Mucosa of stomach (tissue), 1 donor: ENCODE measurements around the gene IL19.
"Not testable (repeated sequence)": the region's sequence is repeated elsewhere in the genome, so short reads cannot be mapped to it uniquely, and the experiment has no call there.

Experiments
- H3K27me3 ChIP-seq: one replicate; pipeline ENCODE4 v1.7.0; 2013; ENCODE audit warnings: mild to moderate bottlenecking, low read length; ENCODE audit not compliant: control insufficient read depth, insufficient read depth
- H3K36me3 ChIP-seq: one replicate; pipeline ENCODE4 v1.7.0; 2013; ENCODE audit warnings: low read length; ENCODE audit not compliant: control insufficient read depth, insufficient read depth
- H3K4me1 ChIP-seq: one replicate; pipeline ENCODE4 v1.7.0; 2013; ENCODE audit warnings: mild to moderate bottlenecking, low read length; ENCODE audit not compliant: control insufficient read depth, insufficient read depth
- H3K4me3 ChIP-seq: one replicate; pipeline ENCODE4 v1.7.0; 2013; ENCODE audit warnings: low read length
- H3K9ac ChIP-seq: one replicate; pipeline ENCODE4 v1.7.0; 2013; ENCODE audit warnings: mild to moderate bottlenecking, low read length, moderate library complexity
- H3K9me3 ChIP-seq: one replicate; pipeline ENCODE4 v1.7.0; 2013; ENCODE audit warnings: mild to moderate bottlenecking, low read length, moderate library complexity; ENCODE audit not compliant: control insufficient read depth
- donor health status: Pancreatic carcinoma.

Gene IL19

GRCh38 chr1:206768472-206769303 lies 1.9 kb upstream of the IL19 start:
- H3K4me3 ChIP-seq = no peak overlapping the region
- H3K9ac ChIP-seq = no peak overlapping the region
- peaks cover 3% of the 10 kb centered on the region for H3K27me3 ChIP-seq
- H3K36me3 ChIP-seq = no peaks in the 10 kb centered on the region
- H3K4me1 ChIP-seq = peaks cover 3% of the 10 kb centered on the region
- no peaks in the 10 kb centered on the region for H3K9me3 ChIP-seq

DNA sequence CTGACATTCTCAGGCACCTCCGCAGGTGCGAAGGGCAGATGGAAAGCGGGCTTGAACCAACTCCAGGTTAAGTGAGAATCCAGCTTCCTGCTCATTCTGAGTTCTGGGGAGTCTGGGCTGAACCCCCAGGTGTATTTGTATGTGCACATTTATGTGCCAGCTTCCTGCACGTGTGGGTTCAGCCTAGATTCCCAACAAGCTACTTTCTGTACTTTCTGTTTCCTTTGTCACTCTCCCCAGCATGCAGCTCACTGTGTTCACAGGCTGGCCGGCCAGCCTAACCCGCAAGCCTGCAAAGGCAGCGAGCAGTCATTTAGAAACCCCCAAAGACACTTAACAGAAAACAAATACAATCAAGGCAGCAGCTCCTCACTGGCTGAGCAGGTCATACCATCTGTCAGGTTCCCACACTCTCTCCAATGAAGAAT lies 1.3 kb upstream of the IL19 start:
- no peak overlapping the region for H3K9ac ChIP-seq
- H3K4me1 ChIP-seq = peaks cover 3% of the 10 kb centered on the region
- no peak overlapping the region for H3K4me3 ChIP-seq
- H3K36me3 ChIP-seq = no peaks in the 10 kb centered on the region
- no peaks in the 10 kb centered on the region for H3K9me3 ChIP-seq
- peaks cover 10% of the 10 kb centered on the region for H3K27me3 ChIP-seq

DNA sequence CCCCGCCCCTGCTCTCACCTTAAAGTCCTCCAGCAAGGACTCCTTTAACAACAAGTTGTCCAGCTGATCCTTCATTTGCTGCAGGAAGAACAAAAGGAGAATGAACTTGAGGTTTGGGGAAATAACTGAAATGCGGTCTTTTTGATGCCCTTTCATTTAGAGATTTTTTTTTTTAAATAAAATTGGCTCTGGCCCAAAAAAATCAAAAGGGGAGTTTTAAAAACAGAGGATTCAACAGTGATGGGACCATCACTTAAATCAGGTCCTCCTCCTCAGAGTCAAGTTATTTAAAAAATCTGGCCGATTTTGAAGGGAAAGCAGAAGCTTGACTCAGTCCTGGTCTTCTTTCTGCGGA lies 742 bp downstream of the IL19 start:
- H3K27me3 ChIP-seq = peaks cover 20% of the 10 kb centered on the region
- no peak overlapping the region for H3K9ac ChIP-seq
- H3K4me3 ChIP-seq = no peak overlapping the region
- no peaks in the 10 kb centered on the region for H3K36me3 ChIP-seq
- no peaks in the 10 kb centered on the region for H3K9me3 ChIP-seq
- peaks cover 3% of the 10 kb centered on the region for H3K4me1 ChIP-seq

- Histone ChIP-seq H3K9ac (no peak within 1 kb of the TSS), H3K4me3 (no peak within 1 kb of the TSS)
Measured at GRCh38 chr1:206772243-206772937, 1.8 kb downstream of the IL19 start, which contains the start of gene IL10. IL10 (minus strand) TSS chr1:206772494; CDS start chr1:206772435, 59 bp downstream.

DNA sequence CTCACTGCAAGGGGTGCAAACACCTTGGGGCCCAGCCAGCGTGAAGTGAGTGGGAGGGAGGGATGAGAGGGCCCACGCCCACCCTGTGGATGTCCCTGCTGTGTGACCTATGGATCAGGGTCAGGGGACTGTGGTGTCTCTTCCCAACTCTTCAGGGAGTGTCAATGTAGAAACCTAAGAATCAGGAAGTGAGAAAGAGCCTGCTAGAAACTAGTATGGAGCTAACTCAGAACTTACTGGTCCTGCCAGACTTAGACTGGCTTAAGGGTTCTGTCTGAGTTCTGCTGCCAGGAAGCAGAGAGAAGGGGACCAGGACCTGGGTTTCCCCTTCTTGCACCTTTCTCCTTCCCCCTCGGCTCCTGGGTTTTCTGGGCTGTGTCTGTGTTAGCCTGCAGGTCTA lies 3.5 kb downstream of the IL19 start:
- no peak overlapping the region for H3K4me3 ChIP-seq
- H3K36me3 ChIP-seq = no peaks in the 10 kb centered on the region
- no peak overlapping the region for H3K9ac ChIP-seq
- peaks cover 23% of the 10 kb centered on the region for H3K27me3 ChIP-seq
- H3K9me3 ChIP-seq = no peaks in the 10 kb centered on the region
- no peaks in the 10 kb centered on the region for H3K4me1 ChIP-seq

More at GRCh38 chr1:206772243-206772937, 1.8 kb downstream of the IL19 start, which contains the start of gene IL10:
- H3K27me3 ChIP-seq = peaks cover 20% of the 10 kb centered on the region
- no peaks in the 10 kb centered on the region for H3K4me1 ChIP-seq
- no peaks in the 10 kb centered on the region for H3K36me3 ChIP-seq
- no peaks in the 10 kb centered on the region for H3K9me3 ChIP-seq

GRCh38 chr1:206776229-206776628 lies 5.7 kb downstream of the IL19 start:
- Histone ChIP-seq H3K4me1 (no peaks in the 10 kb centered on the region), H3K4me3 (no peak overlapping the region), H3K9ac (no peak overlapping the region), H3K36me3 (no peaks in the 10 kb centered on the region), H3K27me3 (peaks cover 23% of the 10 kb centered on the region), H3K9me3 (no peaks in the 10 kb centered on the region)

DNA sequence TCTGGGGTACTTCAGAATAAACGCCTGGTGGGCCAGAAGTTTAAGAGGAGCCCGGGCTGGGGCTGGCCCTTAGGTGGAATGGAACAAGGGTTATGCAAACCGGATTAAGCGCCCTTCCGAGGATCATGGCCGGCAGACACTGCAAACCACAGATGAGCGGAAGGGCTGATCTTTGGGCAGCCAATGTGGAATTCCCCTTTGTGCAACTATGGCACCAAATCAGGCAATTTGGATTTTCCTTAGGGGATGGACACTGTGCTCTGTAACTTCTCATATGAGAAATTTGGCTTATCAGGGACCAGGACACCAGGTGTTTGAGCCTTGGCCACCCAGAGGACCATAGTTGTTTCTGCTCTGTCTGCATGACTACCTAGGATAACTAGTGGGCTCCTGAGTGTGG lies 7.5 kb downstream of the IL19 start:
- H3K9me3 ChIP-seq = no peaks in the 10 kb centered on the region
- H3K27me3 ChIP-seq = peaks cover 27% of the 10 kb centered on the region
- no peaks in the 10 kb centered on the region for H3K4me1 ChIP-seq
- H3K9ac ChIP-seq = no peak overlapping the region
- no peak overlapping the region for H3K4me3 ChIP-seq
- no peaks in the 10 kb centered on the region for H3K36me3 ChIP-seq

DNA sequence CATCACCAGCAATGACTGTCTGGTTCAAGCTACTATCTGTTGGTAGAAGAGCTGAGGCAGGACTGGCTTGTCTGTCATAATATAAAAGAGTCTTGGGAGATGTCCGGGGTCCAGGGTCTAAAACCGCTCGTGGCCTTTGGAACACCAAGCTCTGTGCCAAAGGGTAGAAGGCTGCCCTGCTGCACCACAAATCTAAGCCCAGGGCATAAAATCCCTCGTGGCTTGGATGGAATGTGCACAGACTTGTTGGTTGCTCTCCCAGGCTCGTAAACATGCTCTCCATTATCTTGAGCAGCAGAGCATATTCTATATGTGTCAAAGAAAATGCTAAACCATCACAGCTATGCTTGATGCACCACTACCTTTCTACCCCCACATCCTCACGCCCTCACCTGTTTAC lies 8.3 kb downstream of the IL19 start:
- H3K4me1 ChIP-seq, H3K9ac ChIP-seq, H3K36me3 ChIP-seq, H3K9me3 ChIP-seq, H3K4me3 ChIP-seq: not testable (repeated sequence)
- peaks cover 21% of the 10 kb centered on the region for H3K27me3 ChIP-seq

GRCh38 chr1:206779638-206780037 lies 9.1 kb downstream of the IL19 start:
- no peaks in the 10 kb centered on the region for H3K9me3 ChIP-seq
- H3K9ac ChIP-seq = no peak overlapping the region
- peaks cover 14% of the 10 kb centered on the region for H3K27me3 ChIP-seq
- H3K36me3 ChIP-seq = no peaks in the 10 kb centered on the region
- no peaks in the 10 kb centered on the region for H3K4me1 ChIP-seq
- no peak overlapping the region for H3K4me3 ChIP-seq

DNA sequence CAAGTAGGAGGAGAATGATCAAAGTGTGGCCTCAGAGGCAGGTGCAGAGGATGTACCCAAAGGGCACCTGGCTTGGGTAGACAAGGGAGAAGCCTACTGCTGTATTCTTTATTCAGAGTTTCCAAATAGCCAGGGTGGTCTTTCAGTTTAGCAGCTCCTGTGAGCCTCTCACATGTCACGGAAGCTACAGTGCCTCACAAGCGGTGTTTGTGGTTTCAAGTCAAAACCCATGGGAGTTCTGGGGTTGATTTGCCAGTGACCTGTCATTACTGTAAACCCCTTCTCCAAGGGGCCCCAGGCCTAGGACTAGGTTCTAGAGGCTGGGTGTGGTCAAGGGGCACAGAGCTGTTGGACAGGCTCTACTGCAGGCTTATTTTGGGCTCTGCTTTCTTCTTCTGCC lies 11.9 kb downstream of the IL19 start:
- Histone ChIP-seq H3K4me1 (no peaks in the 10 kb centered on the region), H3K9ac (no peak overlapping the region), H3K4me3 (no peak overlapping the region), H3K27me3 (peaks cover 7% of the 10 kb centered on the region), H3K9me3 (no peaks in the 10 kb centered on the region), H3K36me3 (no peaks in the 10 kb centered on the region)

DNA sequence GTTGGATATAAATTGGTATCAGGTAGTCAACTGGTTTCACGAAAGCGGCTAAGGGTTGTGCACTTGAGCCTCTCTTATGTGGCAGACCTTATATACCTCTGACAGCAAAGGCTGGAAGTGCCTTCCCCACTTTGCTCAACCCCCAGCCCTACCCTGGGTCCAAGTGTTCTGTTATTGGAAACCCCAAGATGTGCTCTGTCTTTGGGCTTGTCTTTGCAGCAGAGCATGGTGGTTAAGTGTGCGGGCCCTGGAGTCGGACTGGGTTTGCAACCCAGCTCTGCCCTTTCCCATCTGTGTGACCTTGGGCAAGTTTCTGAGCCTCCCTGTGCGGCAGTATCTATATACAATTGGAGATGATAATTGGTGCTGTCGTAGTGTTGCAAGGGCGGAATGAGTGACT lies 12.9 kb downstream of the IL19 start:
- no peaks in the 10 kb centered on the region for H3K4me1 ChIP-seq
- no peak overlapping the region for H3K4me3 ChIP-seq
- no peak overlapping the region for H3K9ac ChIP-seq
- no peaks in the 10 kb centered on the region for H3K9me3 ChIP-seq
- H3K27me3 ChIP-seq = peaks cover 7% of the 10 kb centered on the region
- H3K36me3 ChIP-seq = no peaks in the 10 kb centered on the region

GRCh38 chr1:206784471-206784903 lies 13.9 kb downstream of the IL19 start:
- Histone ChIP-seq H3K27me3 (peaks cover 7% of the 10 kb centered on the region), H3K9ac (no peak overlapping the region), H3K9me3 (no peaks in the 10 kb centered on the region), H3K36me3 (no peaks in the 10 kb centered on the region), H3K4me3 (no peak overlapping the region), H3K4me1 (no peaks in the 10 kb centered on the region)
